GM19397 (cell line): ENCODE measurements around the gene MIER1.

ENCODE experiments used
- ATAC-seq: cut with Tn5 transposase; IDR thresholded peaks from one replicate; pipeline ENCODE4 v1.9.1; 2021; ENCODE audit warnings: mild to moderate bottlenecking, moderate library complexity; ENCODE audit not compliant: unreplicated experiment

MIER1 gene

GRCh38 chr1:66996018-66996682 is 71.4 kb downstream of the MIER1 start:
- peak; percentile 66 for ATAC-seq

- no peak for ATAC-seq
Measured at GRCh38 chr1:66998972-66999371, 74.2 kb downstream of the MIER1 start.

- no peak for ATAC-seq
Measured at GRCh38 chr1:66999640-67000400, 75.0 kb downstream of the MIER1 start.

GRCh38 chr1:67001682-67002425 is 77.1 kb downstream of the MIER1 start:
- no peak for ATAC-seq

GRCh38 chr1:67004176-67004575 is 79.4 kb downstream of the MIER1 start:
- no peak for ATAC-seq

- ATAC-seq: no peak
Measured at GRCh38 chr1:67005068-67005467, 80.3 kb downstream of the MIER1 start.

GRCh38 chr1:67009792-67010191 is 85.0 kb downstream of the MIER1 start:
- no peak for ATAC-seq

- no peak for ATAC-seq
Measured at GRCh38 chr1:67013573-67013972, 88.8 kb downstream of the MIER1 start.

GRCh38 chr1:67018574-67018973 is 93.8 kb downstream of the MIER1 start:
- no peak for ATAC-seq

- no peak for ATAC-seq
Measured at GRCh38 chr1:67019121-67019520, 94.3 kb downstream of the MIER1 start.

- no peak for ATAC-seq
Measured at GRCh38 chr1:67019600-67020136, 94.9 kb downstream of the MIER1 start.

- no peak for ATAC-seq
Measured at GRCh38 chr1:67020304-67020703, 95.5 kb downstream of the MIER1 start.

- no peak for ATAC-seq
Measured at GRCh38 chr1:67020765-67021164, 96.0 kb downstream of the MIER1 start.

GRCh38 chr1:67029472-67029871 is 104.7 kb downstream of the MIER1 start:
- ATAC-seq: no peak

GRCh38 chr1:67031121-67031858 is 106.5 kb downstream of the MIER1 start:
- ATAC-seq: no peak

GRCh38 chr1:67031859-67032247 is 107.1 kb downstream of the MIER1 start:
- ATAC-seq: no peak
